H9 (cell line): ENCODE results near the gene CADPS2. TPM values are rescaled to one million over a fixed set of nuclear protein-coding genes. Genes with fewer than 3 reads are reported as not detected.

Source experiments
- DNase-seq: peaks from one replicate; pipeline ENCODE4 v3.0.0-alpha.2; 2017
- H2AFZ ChIP-seq: one replicate; pipeline ENCODE4 v1.6.1; 2013; ENCODE audit warnings: mild to moderate bottlenecking, low read length, control low read depth, moderate library complexity
- H2AK5ac ChIP-seq: 2 replicates; pipeline ENCODE4 v1.6.1; 2013; ENCODE audit warnings: low read length, control low read depth, mixed read lengths; ENCODE audit not compliant: insufficient read length
- H2BK120ac ChIP-seq: one replicate; pipeline ENCODE4 v1.6.1; 2013; ENCODE audit warnings: low read depth, mild to moderate bottlenecking, low read length, control low read depth, inconsistent platforms; ENCODE audit not compliant: poor library complexity, severe bottlenecking
- H2BK12ac ChIP-seq: 2 replicates; pipeline ENCODE4 v1.6.1; 2013; ENCODE audit warnings: low read length, control low read depth, mixed read lengths, low read depth; ENCODE audit not compliant: insufficient read length
- H2BK15ac ChIP-seq: 2 replicates; pipeline ENCODE4 v1.6.1; 2013; ENCODE audit warnings: low read depth, low read length, control low read depth
- H2BK20ac ChIP-seq: one replicate; pipeline ENCODE4 v1.6.1; 2013; ENCODE audit warnings: low read depth, mild to moderate bottlenecking, low read length, control low read depth, inconsistent platforms; ENCODE audit not compliant: poor library complexity, severe bottlenecking
- H2BK5ac ChIP-seq: 2 replicates; pipeline ENCODE4 v1.6.1; 2013; ENCODE audit warnings: low read length, control low read depth, mixed read lengths; ENCODE audit not compliant: insufficient read length
- H3K14ac ChIP-seq: 2 replicates; pipeline ENCODE4 v1.6.1; 2013; ENCODE audit warnings: low read length, control low read depth; ENCODE audit not compliant: insufficient read depth
- H3K18ac ChIP-seq: 2 replicates; pipeline ENCODE4 v1.6.1; 2013; ENCODE audit warnings: low read depth, mild to moderate bottlenecking, mixed read lengths, low read length, control low read depth; ENCODE audit not compliant: insufficient read length
- H3K23ac ChIP-seq: 2 replicates; pipeline ENCODE4 v1.6.1; 2013; ENCODE audit warnings: low read length, control low read depth, mixed read lengths, low read depth; ENCODE audit not compliant: insufficient read length
- H3K23me2 ChIP-seq: 2 replicates; pipeline ENCODE4 v1.6.1; 2013; ENCODE audit warnings: low read depth, mild to moderate bottlenecking, mixed read lengths, low read length, control low read depth; ENCODE audit not compliant: insufficient read length, poor library complexity, severe bottlenecking
- H3K27ac ChIP-seq: 2 replicates; pipeline ENCODE4 v1.5.1; 2013; ENCODE audit warnings: low read length, control low read depth, mixed read lengths, low read depth; ENCODE audit not compliant: insufficient read length
- H3K27me3 ChIP-seq: 2 replicates; pipeline ENCODE4 v1.6.1; 2013; ENCODE audit warnings: low read length, control low read depth, inconsistent platforms; ENCODE audit not compliant: insufficient read depth
- H3K4ac ChIP-seq: 2 replicates; pipeline ENCODE4 v1.6.1; 2013; ENCODE audit warnings: low read depth, mild to moderate bottlenecking, control low read depth, inconsistent platforms, low read length, moderate library complexity
- H3K4me1 ChIP-seq: 2 replicates; pipeline ENCODE4 v1.6.1; 2013; ENCODE audit warnings: low read length, control low read depth, inconsistent platforms; ENCODE audit not compliant: insufficient read depth
- H3K4me2 ChIP-seq: 2 replicates; pipeline ENCODE4 v1.6.1; 2013; ENCODE audit warnings: low read length, control low read depth, mixed read lengths; ENCODE audit not compliant: insufficient read length, insufficient read depth
- H3K56ac ChIP-seq: 2 replicates; pipeline ENCODE4 v1.6.1; 2013; ENCODE audit warnings: low read depth, mild to moderate bottlenecking, mixed read lengths, low read length, control low read depth; ENCODE audit not compliant: insufficient read length
- H3K79me1 ChIP-seq: 2 replicates; pipeline ENCODE4 v1.6.1; 2013; ENCODE audit warnings: low read depth, mild to moderate bottlenecking, moderate library complexity, low read length, control low read depth, inconsistent platforms; ENCODE audit not compliant: insufficient read depth, poor library complexity, severe bottlenecking
- H3K79me2 ChIP-seq: 2 replicates; pipeline ENCODE4 v1.6.1; 2013; ENCODE audit warnings: low read length, control low read depth, inconsistent platforms; ENCODE audit not compliant: insufficient read depth
- H3K9ac ChIP-seq: 2 replicates; pipeline ENCODE4 v1.6.1; 2013; ENCODE audit warnings: low read length, control low read depth, mixed read lengths; ENCODE audit not compliant: insufficient read length; ENCODE audit errors: extremely low read depth
- H3K9me3 ChIP-seq: one replicate; pipeline ENCODE4 v1.6.1; 2013; ENCODE audit warnings: low read depth, low read length, inconsistent platforms; ENCODE audit not compliant: control insufficient read depth
- H3T11ph ChIP-seq: one replicate; pipeline ENCODE4 v1.6.1; 2013; ENCODE audit warnings: mild to moderate bottlenecking, low read length, control low read depth, inconsistent platforms
- H4K20me1 ChIP-seq: one replicate; pipeline ENCODE4 v1.6.1; 2013; ENCODE audit not compliant: control insufficient read depth, insufficient read length, insufficient read depth
- H4K5ac ChIP-seq: 2 replicates; pipeline ENCODE4 v1.6.1; 2013; ENCODE audit warnings: low read depth, mild to moderate bottlenecking, mixed read lengths, low read length, control low read depth; ENCODE audit not compliant: insufficient read length
- H4K8ac ChIP-seq: replicated peaks from 2 replicates; pipeline ENCODE4 v1.6.1; 2013; ENCODE audit warnings: low read length, control low read depth, mixed read lengths, low read depth; ENCODE audit not compliant: insufficient read length
- H4K91ac ChIP-seq: 2 replicates; pipeline ENCODE4 v1.6.1; 2013; ENCODE audit warnings: low read depth, mild to moderate bottlenecking, moderate library complexity, mixed read lengths, low read length, control low read depth; ENCODE audit not compliant: insufficient read length
- H3K27ac Mint-ChIP-seq, 3 experiments: 2 replicates in 2 of 3; 3 replicates in 1 of 3; pipeline ENCODE4 v1.8.0; 2020 to 2021; ENCODE audit warnings: mixed read lengths in 3 of 3, mild to moderate bottlenecking in 1 of 3, moderate library complexity in 1 of 3
- H3K27me3 Mint-ChIP-seq: 2 replicates; pipeline ENCODE4 v1.8.0; 2021; ENCODE audit warnings: low read depth, mild to moderate bottlenecking, moderate library complexity, mixed read lengths
- H3K36me3 Mint-ChIP-seq, 3 experiments: 2 replicates in 2 of 3; 3 replicates in 1 of 3; pipeline ENCODE4 v1.8.0; 2020 to 2021; ENCODE audit warnings: low read depth in 3 of 3, mixed read lengths in 3 of 3; ENCODE audit not compliant: insufficient read depth in 1 of 3
- H3K4me1 Mint-ChIP-seq, 2 experiments: 2 replicates each; pipeline ENCODE4 v1.8.0; 2020; ENCODE audit warnings: mixed read lengths in 2 of 2
- H3K4me3 Mint-ChIP-seq, 2 experiments: 2 replicates in 1 of 2; 3 replicates in 1 of 2; pipeline ENCODE4 v1.8.0; 2020 to 2021; ENCODE audit warnings: mild to moderate bottlenecking in 2 of 2, mixed read lengths in 2 of 2, moderate library complexity in 1 of 2
- H3K9me3 Mint-ChIP-seq, 2 experiments: 2 replicates in 1 of 2; 3 replicates in 1 of 2; pipeline ENCODE4 v1.8.0; 2020; ENCODE audit warnings: mild to moderate bottlenecking in 2 of 2, mixed read lengths in 2 of 2, moderate library complexity in 1 of 2
- WGBS: extraction: QIAGEN DNeasy Blood & Tissue Kit; methylation state at CpG from one replicate; pipeline ENCODE4 v1.1.7; 2013; ENCODE audit warnings: missing lambda C conversion rate, low lambda C conversion rate, mixed read lengths; ENCODE audit not compliant: insufficient read length; ENCODE audit errors: extremely low coverage; 5-methylcytosine and 5-hydroxymethylcytosine counted together
- total RNA-seq: library from RNA; stranded (reverse); gene quantifications from 2 replicates; pipeline ENCODE4 v1.2.1, GENCODE V29; 2021
- TF ChIP-seq, protein P1 (sequence below): fragments of 200-600 bp; sonication (generic); conservative IDR thresholded peaks from 3 replicates; pipeline ENCODE4 v1.8.0; 2021; ENCODE audit warnings: antibody characterized with exemption, mild to moderate bottlenecking

The CADPS2 gene
- total RNA-seq, 1 experiment from 2014 or later: 7.1 TPM

DNA sequence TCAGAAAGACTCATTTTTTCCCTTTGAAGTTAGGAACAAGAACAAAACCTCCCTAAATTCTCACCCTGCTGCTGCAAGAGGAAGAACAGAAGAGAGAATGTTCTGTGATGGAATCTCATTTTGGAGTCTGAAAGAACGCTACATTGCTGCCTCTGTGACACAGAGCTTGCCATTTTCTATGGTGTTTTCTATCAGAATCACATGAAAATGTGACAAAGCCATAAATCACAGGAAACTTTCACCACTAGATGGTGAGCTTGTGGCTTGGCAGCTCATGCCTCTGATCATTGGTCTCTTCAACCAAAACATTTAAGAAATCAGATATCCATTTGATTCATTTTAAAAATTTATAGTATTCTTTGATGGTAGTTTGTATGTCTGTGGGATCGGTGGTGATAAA lies 82.9 kb downstream of the CADPS2 start:
- Histone ChIP-seq H3K4me1 (peaks cover 8% of the 10 kb centered on the region; the same call in 1 of the 2 replicates), H2BK12ac (no peak overlapping the region), H3K27me3 (no peaks in the 10 kb centered on the region), H3K56ac (no peak overlapping the region), H3K9ac (no peak overlapping the region), H3K79me2 (no peaks in the 10 kb centered on the region), H2AFZ (no peak overlapping the region), H3K79me1 (no peaks in the 10 kb centered on the region), H2BK120ac (no peak overlapping the region), H2AK5ac (no peak overlapping the region), H3K18ac (no peak overlapping the region), H3K14ac (no peak overlapping the region), H3K9me3 (no peaks in the 10 kb centered on the region), H3K23me2 (no peaks in the 10 kb centered on the region), H2BK20ac (no peak overlapping the region), H4K5ac (no peak overlapping the region), H3K23ac (no peak overlapping the region), H3K4ac (no peak overlapping the region), H3T11ph (no peak overlapping the region), H2BK5ac (no peak overlapping the region), H4K91ac (no peak overlapping the region), H3K4me2 (no peak overlapping the region), H4K20me1 (no peaks in the 10 kb centered on the region), H2BK15ac (no peak overlapping the region), H4K8ac (no peak overlapping the region), H3K27ac (no peak overlapping the region)
- no CpG with 5 or more reads among the region's 2 CpGs for WGBS
- TF ChIP-seq, protein P1, sequence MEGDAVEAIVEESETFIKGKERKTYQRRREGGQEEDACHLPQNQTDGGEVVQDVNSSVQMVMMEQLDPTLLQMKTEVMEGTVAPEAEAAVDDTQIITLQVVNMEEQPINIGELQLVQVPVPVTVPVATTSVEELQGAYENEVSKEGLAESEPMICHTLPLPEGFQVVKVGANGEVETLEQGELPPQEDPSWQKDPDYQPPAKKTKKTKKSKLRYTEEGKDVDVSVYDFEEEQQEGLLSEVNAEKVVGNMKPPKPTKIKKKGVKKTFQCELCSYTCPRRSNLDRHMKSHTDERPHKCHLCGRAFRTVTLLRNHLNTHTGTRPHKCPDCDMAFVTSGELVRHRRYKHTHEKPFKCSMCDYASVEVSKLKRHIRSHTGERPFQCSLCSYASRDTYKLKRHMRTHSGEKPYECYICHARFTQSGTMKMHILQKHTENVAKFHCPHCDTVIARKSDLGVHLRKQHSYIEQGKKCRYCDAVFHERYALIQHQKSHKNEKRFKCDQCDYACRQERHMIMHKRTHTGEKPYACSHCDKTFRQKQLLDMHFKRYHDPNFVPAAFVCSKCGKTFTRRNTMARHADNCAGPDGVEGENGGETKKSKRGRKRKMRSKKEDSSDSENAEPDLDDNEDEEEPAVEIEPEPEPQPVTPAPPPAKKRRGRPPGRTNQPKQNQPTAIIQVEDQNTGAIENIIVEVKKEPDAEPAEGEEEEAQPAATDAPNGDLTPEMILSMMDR: peak; percentile 75
- Mint-ChIP-seq H3K27me3 (no peaks in the 10 kb centered on the region), H3K4me1 (peaks cover 18 to 19% of the 10 kb centered on the region in 2 experiments), H3K36me3 (peaks cover 0 to 4% (median 0%) of the 10 kb centered on the region in 3 experiments; a peak in 1 of 7 replicates), H3K4me3 (no peak overlapping the region), H3K9me3 (no peaks in the 10 kb centered on the region), H3K27ac (peak overlapping the region; percentile 8 to 51 (median 49); a peak in 5 of 7 replicates)
- DNase-seq: no peak
